HCT116 (cell line): Measurements from ENCODE around the gene TMEM205. TPM values are rescaled to one million over a fixed set of nuclear protein-coding genes. Genes with fewer than 3 reads are reported as not detected.

Experiments used
- ATAC-seq: fragments of 200-7000 bp; cut with Tn5 transposase; 2 replicates; pipeline ENCODE4 v1.9.1; 2020; ENCODE audit warnings: mild to moderate bottlenecking, moderate library complexity
- BruUV-seq: library from RNA; stranded (reverse); fragments of 400-500 nt; replicated peaks from 2 replicates; lab custom pipeline; 2021; lab: Mats Ljungman, UMichigan
- CTCF ChIA-PET: fragments of 300-600 bp; sonication (Branson Sonifier 250); formaldehyde crosslinking; loops from one replicate; lab custom pipeline; 2021; ENCODE audit warnings: antibody characterized with exemption; lab: Charles Lee
- POLR2A ChIA-PET: fragments of 300-600, 350-600 bp; sonication (Branson Sonifier 250); formaldehyde crosslinking; loops from one replicate; lab custom pipeline; 2021; ENCODE audit warnings: antibody characterized with exemption; lab: Charles Lee
- RAD21 ChIA-PET, 2 experiments: fragments of 300-600 bp; sonication (Branson Sonifier 250); formaldehyde crosslinking; loops; one replicate each; lab custom pipeline; 2023; ENCODE audit warnings: low total read pairs in 2 of 2; ENCODE audit not compliant: uncharacterized antibody in 2 of 2, unreplicated experiment in 2 of 2, low non-redundant PET in 1 of 2; lab: Charles Lee
- DNase-seq: peaks from one replicate; pipeline ENCODE4 v3.0.0-alpha.2; 2010; ENCODE audit warnings: low read depth, low spot score
- H2AFZ ChIP-seq: fragments of 200-600 bp; shearing (Covaris generic), sonication (generic); 2 replicates; pipeline ENCODE4 v1.6.1; 2017; ENCODE audit warnings: low read depth, mixed run types, mixed read lengths, antibody characterized with exemption, low read length; ENCODE audit not compliant: poor library complexity, severe bottlenecking
- H3K27ac ChIP-seq: 2 replicates; pipeline ENCODE4 v1.5.1; 2012; ENCODE audit warnings: low read depth, low read length
- H3K27me3 ChIP-seq: fragments of 200-600 bp; sonication (generic); 2 replicates; pipeline ENCODE4 v1.6.1; 2016; ENCODE audit warnings: mixed run types, low read length, mixed read lengths; ENCODE audit not compliant: insufficient read depth
- H3K36me3 ChIP-seq, 2 experiments: fragments of 200-500 bp in 1 of 2; fragments of 200-600 bp in 1 of 2; sonication (Bioruptor generic) in 1 of 2; sonication (generic) in 1 of 2; 2 replicates each; pipeline versions ENCODE4 v1.5.1 to v1.6.1; 2014 to 2016; ENCODE audit warnings: low read length in 2 of 2, inconsistent platforms in 1 of 2, mixed read lengths in 1 of 2, mixed run types in 1 of 2; ENCODE audit not compliant: insufficient read depth in 2 of 2, control insufficient read depth in 1 of 2
- H3K4me1 ChIP-seq, 2 experiments: fragments of 200-600 bp in 1 of 2; sonication (generic) in 1 of 2; 2 replicates each; pipeline versions ENCODE4 v1.5.1 to v1.6.1; 2012 to 2017; ENCODE audit warnings: low read length in 2 of 2, inconsistent platforms in 1 of 2, mild to moderate bottlenecking in 1 of 2, mixed read lengths in 1 of 2, mixed run types in 1 of 2, moderate library complexity in 1 of 2; ENCODE audit not compliant: insufficient read depth in 2 of 2, control insufficient read depth in 1 of 2
- H3K4me2 ChIP-seq: fragments of 200-600 bp; sonication (generic); 2 replicates; pipeline ENCODE4 v1.6.1; 2017; ENCODE audit warnings: mixed run types, low read length, mixed read lengths
- H3K4me3 ChIP-seq, 2 experiments: fragments of 200-600 bp in 1 of 2; sonication (generic) in 1 of 2; replicated peaks in 1 of 2; 2 replicates each; pipeline ENCODE4 v1.5.1; 2011 to 2016; ENCODE audit warnings: low read length in 2 of 2, control low read depth in 1 of 2, low read depth in 1 of 2, mild to moderate bottlenecking in 1 of 2, mixed read lengths in 1 of 2, mixed run types in 1 of 2
- H3K79me2 ChIP-seq: fragments of 200-600 bp; sonication (generic); 2 replicates; pipeline ENCODE4 v1.6.1; 2017; ENCODE audit warnings: mild to moderate bottlenecking, mixed run types, low read length, moderate library complexity, mixed read lengths; ENCODE audit not compliant: insufficient read depth
- H3K9ac ChIP-seq: fragments of 200-600 bp; sonication (generic); 2 replicates; pipeline ENCODE4 v1.6.1; 2016; ENCODE audit warnings: low read length, mixed read lengths
- H3K9me2 ChIP-seq: fragments of 200-600 bp; sonication (generic), shearing (Covaris generic); 2 replicates; pipeline ENCODE4 v1.6.1; 2017; ENCODE audit warnings: mixed run types, mild to moderate bottlenecking, moderate library complexity; ENCODE audit not compliant: insufficient read depth
- H3K9me3 ChIP-seq, 2 experiments: fragments of 200-500 bp in 1 of 2; fragments of 200-600 bp in 1 of 2; sonication (Bioruptor generic) in 1 of 2; sonication (generic) in 1 of 2; 2 replicates each; pipeline ENCODE4 v1.6.1; 2014 to 2017; ENCODE audit warnings: low read length in 2 of 2, mixed read lengths in 2 of 2, inconsistent platforms in 1 of 2, low read depth in 1 of 2, mild to moderate bottlenecking in 1 of 2, mixed run types in 1 of 2, moderate library complexity in 1 of 2; ENCODE audit not compliant: control insufficient read depth in 1 of 2, insufficient read depth in 1 of 2
- H4K20me1 ChIP-seq: fragments of 200-600 bp; sonication (generic), shearing (Covaris generic); 2 replicates; pipeline ENCODE4 v1.6.1; 2017; ENCODE audit warnings: mixed run types, mild to moderate bottlenecking, moderate library complexity; ENCODE audit not compliant: insufficient read depth
- ATF3 ChIP-seq: IDR thresholded peaks from 2 replicates; pipeline ENCODE4 v1.6.1; 2012
- CBX3 ChIP-seq: IDR thresholded peaks from 2 replicates; pipeline ENCODE4 v1.6.1; 2012; ENCODE audit warnings: low read depth
- CEBPB ChIP-seq: IDR thresholded peaks from 2 replicates; pipeline ENCODE4 v1.6.1; 2012; ENCODE audit warnings: low read depth
- EGR1 ChIP-seq: IDR thresholded peaks from 2 replicates; pipeline ENCODE4 v1.6.1; 2012; ENCODE audit warnings: low read depth
- ELF1 ChIP-seq: IDR thresholded peaks from 2 replicates; pipeline ENCODE4 v1.6.1; 2012; ENCODE audit warnings: low read depth, borderline replicate concordance
- EZH2phosphoT487 ChIP-seq: fragments of 200-600 bp; IDR thresholded peaks from 2 replicates; pipeline ENCODE4 v1.6.1; 2018; ENCODE audit warnings: antibody characterized with exemption, borderline replicate concordance
- POLR2A ChIP-seq: IDR thresholded peaks from 2 replicates; pipeline ENCODE4 v1.7.0; 2011; ENCODE audit warnings: borderline replicate concordance; ENCODE audit not compliant: insufficient read depth, insufficient read length; ENCODE audit errors: extremely low read depth
- POLR2AphosphoS5 ChIP-seq: IDR thresholded peaks from 2 replicates; pipeline ENCODE4 v1.6.1; 2011; ENCODE audit warnings: mild to moderate bottlenecking, low read depth, low read length, moderate library complexity
- YY1 ChIP-seq: IDR thresholded peaks from 2 replicates; pipeline ENCODE4 v1.6.1; 2011; ENCODE audit warnings: low read length, low read depth, moderate library complexity, mild to moderate bottlenecking; ENCODE audit not compliant: insufficient replicate concordance; ENCODE audit errors: extremely low read depth
- ZNF274 ChIP-seq: fragments of 200-500 bp; sonication (Bioruptor generic); IDR thresholded peaks from 2 replicates; pipeline ENCODE4 v1.6.1; 2014; ENCODE audit warnings: mild to moderate bottlenecking, low read depth, low read length, inconsistent platforms
- intact Hi-C: fragments of 100-400 bp; cut with micrococcal nuclease; formaldehyde crosslinking; loops from 2 replicates; pipeline ENCODE4 v1.10.0; 2022
- total RNA-seq: library from RNA; stranded (reverse); gene quantifications from one replicate; pipeline ENCODE4 v1.2.1, GENCODE V29; 2021; ENCODE audit not compliant: unreplicated experiment

The TMEM205 gene
- total RNA-seq, 1 experiment from 2014 or later, result 55.9 TPM

- Histone ChIP-seq H3K36me3 (no peaks in the 10 kb centered on the region), H3K79me2 (peaks cover 5% of the 10 kb centered on the region; the same call in 1 of the 2 replicates), H3K27me3 (no peaks in the 10 kb centered on the region), H3K4me3 (peak overlapping the region; percentile 57 to 68), H3K27ac (peak overlapping the region; percentile 88; the same call in 1 of the 2 replicates), H3K9me3 (no peaks in the 10 kb centered on the region), H2AFZ (peak overlapping the region; percentile 65), H3K9ac (peak overlapping the region; percentile 78; the same call in 1 of the 2 replicates), H3K9me2 (no peaks in the 10 kb centered on the region), H3K4me2 (peak overlapping the region; percentile 80), H3K4me1 (peaks cover 37 to 41% of the 10 kb centered on the region in 2 experiments), H4K20me1 (no peaks in the 10 kb centered on the region)
- ATAC-seq (no peak), DNase-seq (no peak)
- CTCF ChIA-PET, result interaction anchor here (1.3 to 2.0 kb wide), 5 partner anchors 9 to 109 kb away, joined by 5 to 20 read pairs (median 5); partner anchors contain the start of genes CCDC159, PRKCSH and TMEM205
- TF ChIP-seq ELF1 (no peak), ZNF274 (no peak), ATF3 (no peak), CBX3 (no peak), POLR2A (no peak), EZH2phosphoT487 (no peak)
- POLR2A ChIA-PET, result interaction anchor here (1.0 to 3.6 kb wide), 5 partner anchors 10 to 80 kb away, joined by 4 to 15 read pairs (median 11); partner anchors contain the start of genes EPOR, RAB3D and RGL3
- intact Hi-C loops, result no loop called here
- RAD21 ChIA-PET, result interaction anchor here (0.8 to 1.7 kb wide), 2 partner anchors 9 to 80 kb away, joined by 4 to 6 read pairs; no protein-coding TSS in a partner anchor
- no TSS peak for BruUV-seq
These were observed 27.9 kb upstream of the TMEM205 start for GRCh38 chr19:11373885-11374432.

- Histone ChIP-seq H2AFZ (no peak overlapping the region), H3K9me3 (no peaks in the 10 kb centered on the region), H3K9ac (no peak overlapping the region), H3K4me2 (peak overlapping the region; percentile 80), H4K20me1 (no peaks in the 10 kb centered on the region), H3K36me3 (no peaks in the 10 kb centered on the region), H3K27ac (no peak overlapping the region), H3K9me2 (no peaks in the 10 kb centered on the region), H3K4me1 (peaks cover 31 to 35% of the 10 kb centered on the region in 2 experiments), H3K4me3 (peak overlapping the region in 1 of 2 experiments; percentile 68; a peak in 1 of 4 replicates), H3K27me3 (no peaks in the 10 kb centered on the region), H3K79me2 (peaks cover 5% of the 10 kb centered on the region; the same call in 1 of the 2 replicates)
- DNase-seq, result no peak
- BruUV-seq, result no TSS peak
- ChIA-PET CTCF (interaction anchor here (2.0 kb wide), 1 partner anchor 27 kb away, joined by 5 read pairs; the partner anchor contains the start of genes CCDC159 and TMEM205), POLR2A (no interaction called here), RAD21 (no interaction called here)
- intact Hi-C loops, result no loop called here
- ATAC-seq, result no peak
- no peak for TF ChIP-seq POLR2AphosphoS5
- TF ChIP-seq YY1, result no peak
- TF ChIP-seq ZNF274, result no peak
- TF ChIP-seq EGR1, result no peak
- TF ChIP-seq CEBPB, result no peak
- TF ChIP-seq, all 23 proteins: peak for 0
These were observed 27.3 kb upstream of the TMEM205 start for GRCh38 chr19:11373166-11373884.
